Uterus (tissue), 2 donors: ENCODE measurements around the gene TF.

ENCODE experiments used
- POLR2A ChIP-seq, 2 donors: fragments of 450-650 bp; IDR thresholded peaks; one replicate each; pipeline ENCODE4 v1.6.1; 2016; ENCODE audit warnings: antibody characterized with exemption in 2 of 2, mild to moderate bottlenecking in 1 of 2, moderate library complexity in 1 of 2
- TF ChIP-seq, protein P1 (sequence below), 4 experiments: fragments of 200-600 bp in 2 of 4; fragments of 450-650 bp in 2 of 4; sonication (generic) in 2 of 4; IDR thresholded peaks; one replicate each; pipeline ENCODE4 v1.5.1; 2016 to 2019; ENCODE audit warnings: antibody characterized with exemption in 4 of 4, mild to moderate bottlenecking in 2 of 4, moderate library complexity in 1 of 4

- TF ChIP-seq, protein P1, sequence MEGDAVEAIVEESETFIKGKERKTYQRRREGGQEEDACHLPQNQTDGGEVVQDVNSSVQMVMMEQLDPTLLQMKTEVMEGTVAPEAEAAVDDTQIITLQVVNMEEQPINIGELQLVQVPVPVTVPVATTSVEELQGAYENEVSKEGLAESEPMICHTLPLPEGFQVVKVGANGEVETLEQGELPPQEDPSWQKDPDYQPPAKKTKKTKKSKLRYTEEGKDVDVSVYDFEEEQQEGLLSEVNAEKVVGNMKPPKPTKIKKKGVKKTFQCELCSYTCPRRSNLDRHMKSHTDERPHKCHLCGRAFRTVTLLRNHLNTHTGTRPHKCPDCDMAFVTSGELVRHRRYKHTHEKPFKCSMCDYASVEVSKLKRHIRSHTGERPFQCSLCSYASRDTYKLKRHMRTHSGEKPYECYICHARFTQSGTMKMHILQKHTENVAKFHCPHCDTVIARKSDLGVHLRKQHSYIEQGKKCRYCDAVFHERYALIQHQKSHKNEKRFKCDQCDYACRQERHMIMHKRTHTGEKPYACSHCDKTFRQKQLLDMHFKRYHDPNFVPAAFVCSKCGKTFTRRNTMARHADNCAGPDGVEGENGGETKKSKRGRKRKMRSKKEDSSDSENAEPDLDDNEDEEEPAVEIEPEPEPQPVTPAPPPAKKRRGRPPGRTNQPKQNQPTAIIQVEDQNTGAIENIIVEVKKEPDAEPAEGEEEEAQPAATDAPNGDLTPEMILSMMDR (IDR thresholded peaks at IDR 0.05): no peak
- no peak for TF ChIP-seq POLR2A (IDR thresholded peaks at IDR 0.05)
Observed at GRCh38 chr3:133746712-133747066, 496 bp downstream of the TF start.
